Activated T-cell treated with anti-CD3 and anti-CD28 coated beads, Interleukin-2, amount 50 U/mL, for 48 hours (primary cell): ENCODE results near the gene ATXN2.
"Not testable (repeated sequence)": the region's sequence is repeated elsewhere in the genome, so short reads cannot be mapped to it uniquely, and the experiment has no call there.

ENCODE experiments used
- DNase-seq, 2 experiments: peaks; one replicate each; pipeline ENCODE4 v3.0.0-alpha.2; 2020

ATXN2 gene

GRCh38 chr12:111413442-111414086, 185.6 kb downstream of the ATXN2 start:
- no peak for DNase-seq

DNA sequence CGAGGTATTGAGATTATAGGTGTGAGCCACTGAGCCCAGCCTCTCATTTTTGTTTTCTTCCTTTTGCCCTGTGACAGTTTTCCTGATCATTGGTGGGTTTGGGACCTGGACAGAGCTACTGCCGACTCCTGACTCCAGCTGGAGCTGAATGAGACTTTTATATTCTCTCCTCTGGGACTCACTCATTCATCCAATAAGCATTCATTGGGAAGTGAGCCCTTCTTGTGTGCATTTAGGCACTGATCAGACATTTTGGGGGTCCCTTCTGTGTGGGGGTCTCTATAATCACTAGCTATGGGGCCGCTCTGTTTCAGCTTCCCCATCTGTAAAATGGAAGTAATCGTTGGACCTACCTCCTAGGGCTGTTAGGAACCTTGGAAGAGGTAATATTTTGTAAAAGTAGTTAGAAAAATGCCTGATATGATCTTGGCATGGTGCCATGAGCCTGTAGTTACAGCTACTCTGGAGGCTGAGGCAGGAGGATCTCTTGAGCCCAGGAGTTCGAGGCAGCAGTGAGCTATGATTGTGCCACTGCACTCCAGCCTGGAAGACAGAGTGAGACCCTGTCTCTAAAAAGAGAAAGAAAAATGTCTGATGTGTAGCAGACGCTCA, 186.2 kb downstream of the ATXN2 start:
- DNase-seq = no peak

DNA sequence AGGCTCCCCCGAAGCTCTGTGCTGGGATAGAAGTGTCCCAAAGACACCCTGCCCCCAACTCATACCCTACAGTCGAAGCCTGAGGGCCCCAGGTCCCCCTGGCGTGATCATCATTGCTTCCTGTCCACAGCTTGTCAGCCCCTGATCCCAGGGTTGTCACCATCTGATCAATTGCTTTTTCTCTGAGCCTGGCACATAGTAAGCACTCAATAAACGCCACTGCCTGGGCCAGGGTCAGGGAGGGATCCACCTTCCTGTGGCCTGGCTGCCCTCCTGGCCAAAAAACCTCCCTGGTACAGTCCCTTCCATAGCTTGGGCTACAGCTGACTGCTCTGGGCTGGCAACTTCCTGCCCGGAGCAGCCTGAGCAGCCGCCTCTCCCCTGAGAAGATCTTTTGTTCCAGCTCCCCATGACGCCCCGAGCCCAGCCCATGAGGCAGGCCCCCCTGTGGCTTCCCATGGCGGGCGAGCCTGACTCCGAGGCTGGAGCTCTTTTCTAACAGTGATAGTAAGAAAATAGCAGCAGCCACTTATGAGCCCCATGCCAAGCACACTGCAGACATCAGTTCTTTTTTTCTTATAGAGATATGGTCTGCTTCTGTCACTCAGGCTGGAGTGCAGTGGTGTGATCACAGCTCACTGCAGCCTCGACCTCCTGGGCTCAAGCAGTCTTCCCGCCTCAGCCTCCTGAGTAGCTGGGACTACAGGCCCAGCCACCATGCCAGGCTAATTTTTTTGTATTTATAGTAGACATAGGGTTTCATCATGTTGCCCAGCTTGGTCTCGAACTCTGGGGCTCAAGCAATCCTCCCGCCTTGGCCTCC, 186.9 kb downstream of the ATXN2 start:
- no peak for DNase-seq

DNA sequence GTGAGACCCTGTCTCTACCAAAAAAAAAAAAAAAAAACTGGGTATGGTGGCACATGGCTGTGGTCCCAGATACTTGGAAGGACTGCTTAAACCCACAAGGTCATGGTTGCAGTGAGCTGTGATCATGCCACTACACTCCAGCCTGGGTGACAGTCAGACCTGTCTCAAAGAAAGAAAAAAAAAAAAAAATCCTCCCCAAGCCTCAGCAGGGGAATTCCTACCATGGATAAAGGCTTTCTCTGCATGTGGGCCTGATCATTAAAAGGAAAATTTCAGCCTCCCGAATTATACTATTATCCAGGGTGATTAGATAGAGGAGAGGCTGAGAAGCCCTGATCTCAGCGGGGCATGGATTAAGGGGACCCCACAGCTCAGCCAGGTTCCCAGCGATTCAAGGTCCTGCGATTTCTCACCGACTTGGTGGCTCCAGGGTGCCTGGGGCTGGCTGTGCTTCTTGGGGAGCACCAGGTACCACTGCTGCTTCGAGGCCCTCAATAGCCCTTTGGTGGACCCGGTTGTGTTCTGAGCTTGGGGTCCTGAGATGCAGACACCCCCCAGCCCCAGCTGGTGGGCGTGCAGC, 187.8 kb downstream of the ATXN2 start:
- DNase-seq = no peak

GRCh38 chr12:111410431-111411184, 188.5 kb downstream of the ATXN2 start:
- no peak for DNase-seq

DNA sequence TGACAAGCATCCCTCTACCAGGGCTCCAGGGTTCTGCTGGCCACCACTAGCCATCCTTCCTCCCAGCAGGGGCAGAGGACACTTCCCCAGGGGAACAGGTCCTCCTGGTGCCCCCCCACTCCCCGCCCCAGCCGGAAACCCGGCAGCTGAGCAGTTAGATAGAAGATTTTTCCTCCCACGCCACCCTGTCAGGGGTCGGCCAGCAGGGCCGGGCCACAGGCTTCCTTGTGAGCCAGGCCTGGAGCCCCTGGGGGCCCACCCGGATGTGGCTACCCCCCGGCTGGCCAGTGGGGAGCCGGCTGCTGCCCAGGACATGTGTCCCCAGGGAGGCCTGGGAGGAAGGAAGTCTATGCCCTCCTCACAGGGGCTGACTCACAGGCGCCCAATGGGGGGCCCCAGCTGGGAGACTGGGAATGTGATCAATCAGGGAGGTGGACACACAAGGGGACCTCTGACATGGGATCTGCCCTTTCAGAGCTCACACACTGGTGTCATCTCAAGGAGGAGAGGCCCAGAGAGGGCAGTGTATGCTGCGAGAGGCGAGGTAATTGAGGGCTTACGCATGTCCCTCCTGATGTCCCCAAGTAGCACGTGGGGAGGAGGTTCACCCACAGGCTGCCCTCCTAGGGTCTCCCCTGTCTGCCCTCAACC, 189.2 kb downstream of the ATXN2 start:
- DNase-seq = no peak

DNA sequence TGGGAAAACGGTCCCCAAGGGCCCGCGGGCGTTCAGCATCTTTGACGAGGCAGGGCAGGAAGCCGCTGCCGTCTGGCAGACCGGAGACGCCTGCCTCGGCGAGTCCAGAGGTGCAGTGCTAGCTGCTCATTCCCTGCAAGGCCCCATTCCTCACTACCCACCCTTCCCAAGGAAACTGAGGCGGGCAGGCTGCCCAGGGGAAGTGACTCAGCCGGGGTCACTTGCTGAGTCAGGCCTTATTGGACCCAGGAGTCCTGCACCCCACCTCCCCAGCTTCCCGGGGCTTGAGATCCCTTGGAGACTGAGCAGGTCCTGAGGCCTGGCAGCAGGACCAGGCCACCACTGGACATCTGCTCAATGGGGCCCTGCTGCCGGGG, 189.7 kb downstream of the ATXN2 start:
- DNase-seq = no peak

GRCh38 chr12:111408686-111409402, 190.3 kb downstream of the ATXN2 start:
- no peak for DNase-seq

DNA sequence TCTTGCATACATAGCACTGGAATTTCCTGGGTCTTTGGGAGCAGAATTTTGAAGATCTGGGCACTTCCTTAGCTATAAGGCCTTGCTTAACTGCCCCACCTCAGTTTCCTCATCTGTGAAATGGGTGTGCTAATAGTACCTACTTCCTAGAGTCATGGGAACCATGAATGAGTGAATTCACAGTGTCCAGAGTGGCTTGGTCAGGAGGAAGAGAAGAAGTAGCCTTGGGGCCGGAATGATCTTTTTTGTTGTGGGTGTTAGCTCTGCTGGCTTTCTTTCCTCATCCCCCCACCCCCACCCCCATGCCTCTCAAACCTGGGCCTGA, 191.0 kb downstream of the ATXN2 start:
- DNase-seq = no peak

DNA sequence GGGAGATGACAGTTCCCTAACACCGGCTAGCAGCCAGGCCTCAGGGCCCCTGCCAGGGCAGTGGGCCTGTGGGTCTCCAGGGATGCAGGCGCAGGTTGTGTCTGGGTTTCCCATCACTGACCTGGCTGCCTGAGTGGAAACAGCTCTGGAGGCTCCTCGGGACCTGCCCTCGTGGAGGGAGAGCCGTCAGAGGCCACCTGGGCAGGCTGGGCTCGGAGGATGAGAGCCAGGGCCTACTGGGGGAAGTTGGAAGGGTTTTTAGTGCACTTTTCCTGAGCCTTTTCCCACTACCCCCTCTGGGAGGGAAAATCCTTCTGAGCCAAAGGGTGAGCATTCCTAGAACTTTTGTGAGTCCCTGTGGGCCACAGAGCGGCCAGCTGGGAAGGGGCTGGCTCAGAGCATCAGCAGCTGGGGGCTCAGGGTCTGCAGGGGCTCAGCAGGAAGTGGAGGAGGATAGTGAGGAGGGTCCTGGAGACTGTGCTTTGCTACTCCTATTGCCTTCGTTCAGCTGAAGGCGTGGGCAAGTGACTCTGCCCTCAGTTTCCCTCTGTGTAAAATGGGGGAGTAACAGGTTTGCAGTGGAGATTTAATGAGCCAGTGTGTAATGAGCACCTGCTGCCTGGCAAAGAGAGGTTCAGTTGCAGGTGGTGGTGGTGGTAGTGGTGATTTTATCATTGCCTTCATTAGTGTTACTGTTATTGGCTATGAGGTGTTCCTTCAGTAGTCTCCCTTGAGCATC, 191.6 kb downstream of the ATXN2 start:
- no peak for DNase-seq

GRCh38 chr12:111406474-111407376, 192.4 kb downstream of the ATXN2 start:
- DNase-seq = peak; percentile 67 to 68

DNA sequence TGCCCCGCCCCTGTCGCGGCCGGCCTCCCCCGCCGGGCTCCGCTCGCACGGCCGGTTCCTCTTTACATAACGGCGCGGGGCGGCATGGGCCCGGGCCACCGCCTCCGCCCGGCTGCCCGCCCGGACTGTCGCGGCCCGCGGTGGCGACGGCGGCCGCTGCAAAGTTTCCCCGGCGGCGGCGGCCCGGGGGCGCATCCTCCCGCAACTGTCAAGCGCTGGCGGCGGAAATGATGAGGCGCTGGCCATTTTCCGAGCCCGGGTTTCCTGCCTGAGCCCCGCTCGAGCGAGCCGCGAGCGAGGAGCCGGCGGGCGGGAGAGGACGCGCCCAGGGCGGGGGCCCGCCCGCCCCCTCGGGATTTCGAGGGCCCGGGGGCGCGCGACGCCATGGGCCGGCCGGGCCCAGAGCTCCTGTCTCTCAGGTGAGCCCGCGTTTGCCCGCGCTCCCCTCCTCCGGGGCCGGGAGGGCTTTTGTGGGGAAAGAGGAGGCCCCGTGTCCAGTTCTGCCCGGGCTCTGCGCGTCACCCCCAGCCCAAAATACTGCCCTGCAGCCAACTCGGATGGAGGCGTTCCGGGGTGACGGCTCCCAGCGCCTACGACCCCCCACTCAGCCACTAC, 193.1 kb downstream of the ATXN2 start, which contains the start of gene SH2B3:
Gene SH2B3 (plus strand): TSS at position 65 of the 615 bp plus-strand sequence. CDS start 12,223 bp downstream, outside the sequence.
- DNase-seq = peak in 1 of 2 experiments; percentile 82

- peak; percentile 100 for DNase-seq
Measured at GRCh38 chr12:111405149-111405858, 193.8 kb downstream of the ATXN2 start.

DNA sequence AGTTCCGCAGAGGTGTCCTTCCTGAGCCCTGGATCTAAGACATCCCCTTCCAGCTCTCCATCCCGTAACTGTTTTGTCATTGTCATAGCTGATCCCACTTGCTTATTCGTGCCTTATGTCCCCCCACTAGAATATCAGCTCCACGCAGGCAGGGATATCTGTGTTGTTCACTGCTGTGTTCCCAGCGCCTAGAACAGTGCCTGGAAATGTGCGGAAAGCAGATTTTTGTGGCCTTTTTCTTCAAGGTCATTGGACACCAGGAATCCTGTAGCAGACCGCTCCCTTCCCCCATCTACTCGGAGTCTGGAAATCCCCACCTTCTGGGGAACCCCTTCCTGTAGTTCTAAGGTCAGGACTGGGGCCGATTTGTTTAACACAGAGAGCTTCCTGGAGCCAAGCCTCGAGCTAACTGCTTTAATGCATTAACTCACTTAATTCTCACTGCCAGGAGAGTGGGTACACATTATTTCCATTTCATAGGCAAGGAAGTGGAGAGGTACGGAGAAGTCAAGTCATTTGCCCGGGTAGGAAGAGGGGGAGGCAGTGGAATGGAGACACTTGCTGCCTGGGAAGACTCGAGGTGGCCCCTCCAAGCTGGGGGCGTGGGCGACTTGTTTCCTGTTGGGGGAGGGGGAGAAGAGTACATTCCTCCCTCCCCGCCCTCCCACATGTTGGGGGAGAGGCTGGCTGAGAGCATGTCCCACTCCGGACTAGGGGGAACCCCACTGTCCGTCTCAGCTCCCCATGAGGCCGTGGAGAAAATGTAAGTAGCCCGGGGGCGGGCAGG, 194.6 kb downstream of the ATXN2 start:
- DNase-seq = peak; percentile 84

- DNase-seq = not testable (repeated sequence)
Measured at GRCh38 chr12:111402490-111402824, 196.7 kb downstream of the ATXN2 start.
